Stimulated activated naive CD8-positive, alpha-beta T cell treated with anti-CD3 and anti-CD28 coated beads, Interleukin-15, amount 100 ng/mL, for 72 hours (primary cell): ENCODE measurements around the gene CHPT1.

ENCODE experiments used
- ATAC-seq: fragments of 150-1000 bp; cut with Tn5 transposase; 2 replicates; pipeline ENCODE4 v1.10.0; 2021; ENCODE audit warnings: mild to moderate bottlenecking, moderate library complexity
- DNase-seq, 2 donors: peaks; one replicate each; pipeline ENCODE4 v3.0.0; 2021 to 2022
- H3K27ac Mint-ChIP-seq, 2 donors: one replicate each; pipeline ENCODE4 v1.8.0; 2022; ENCODE audit warnings: mild to moderate bottlenecking in 2 of 2, mixed read lengths in 2 of 2, moderate library complexity in 2 of 2
- H3K27me3 Mint-ChIP-seq: one replicate; pipeline ENCODE4 v1.8.0; 2022; ENCODE audit warnings: mixed read lengths
- H3K4me1 Mint-ChIP-seq: one replicate; pipeline ENCODE4 v1.8.0; 2022; ENCODE audit warnings: mild to moderate bottlenecking, mixed read lengths
- H3K4me3 Mint-ChIP-seq, 2 donors: one replicate each; pipeline ENCODE4 v1.8.0; 2022; ENCODE audit warnings: mild to moderate bottlenecking in 2 of 2, mixed read lengths in 2 of 2, moderate library complexity in 1 of 2
- H3K9me3 Mint-ChIP-seq, 2 donors: one replicate each; pipeline ENCODE4 v1.8.0; 2022; ENCODE audit warnings: mixed read lengths in 2 of 2

The CHPT1 gene

DNA sequence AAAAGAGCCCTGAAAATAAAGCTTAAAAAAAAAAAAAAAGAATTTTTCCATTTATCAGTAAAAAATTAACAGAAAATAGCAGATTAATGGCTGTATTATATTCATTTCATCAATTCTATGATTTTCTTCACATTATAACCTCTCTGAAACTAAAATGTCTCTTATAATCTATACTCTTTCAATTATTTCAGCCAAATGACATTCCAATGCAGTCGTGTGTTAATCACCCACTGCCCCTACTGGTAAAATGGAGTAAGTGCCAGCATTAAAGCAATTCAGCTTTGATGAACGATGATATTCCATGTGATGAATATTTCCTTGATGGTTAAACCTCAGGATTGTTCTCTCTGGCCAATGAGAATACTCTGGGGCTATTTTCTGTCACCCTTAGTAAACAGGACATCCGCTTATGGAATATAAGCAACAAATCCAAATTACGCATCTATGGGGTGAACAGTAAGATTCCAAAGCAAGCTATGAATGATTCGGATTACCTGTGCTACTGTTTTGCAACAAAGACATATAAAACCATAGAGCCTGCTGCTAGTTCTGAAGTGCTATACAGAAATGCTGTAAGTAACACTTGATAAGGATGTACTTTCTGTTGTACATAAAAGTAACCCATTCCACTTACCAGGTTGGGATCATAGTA lies 62.1 kb downstream of the CHPT1 start:
- H3K4me1 Mint-ChIP-seq: no peaks in the 10 kb centered on the region
- no peak for DNase-seq
- H3K4me3 Mint-ChIP-seq: no peak overlapping the region
- ATAC-seq: no peak
- H3K27me3 Mint-ChIP-seq: no peaks in the 10 kb centered on the region
- no peak overlapping the region for H3K27ac Mint-ChIP-seq
- H3K9me3 Mint-ChIP-seq: no peaks in the 10 kb centered on the region

DNA sequence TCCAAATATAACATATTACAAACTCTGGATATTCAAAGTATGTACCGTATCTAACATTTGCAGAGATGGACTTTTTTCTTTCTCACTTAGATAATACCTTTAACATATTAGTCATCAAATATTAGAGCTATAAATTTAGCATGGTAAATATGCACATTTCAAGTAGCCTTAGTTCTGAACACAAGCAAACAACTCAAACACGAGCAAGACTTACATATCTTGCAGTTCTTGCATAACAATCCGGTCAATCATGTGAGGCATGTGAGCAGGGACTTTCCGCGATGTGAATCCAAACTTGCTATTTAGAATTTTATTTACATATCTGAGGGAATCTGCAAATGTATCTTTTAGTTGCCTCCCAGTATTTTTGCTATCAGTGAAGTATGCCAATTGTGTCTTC lies 63.9 kb downstream of the CHPT1 start:
- Mint-ChIP-seq H3K9me3 (no peaks in the 10 kb centered on the region), H3K4me3 (no peak overlapping the region), H3K27ac (no peak overlapping the region), H3K27me3 (no peaks in the 10 kb centered on the region), H3K4me1 (no peaks in the 10 kb centered on the region)
- no peak for DNase-seq
- no peak for ATAC-seq

DNA sequence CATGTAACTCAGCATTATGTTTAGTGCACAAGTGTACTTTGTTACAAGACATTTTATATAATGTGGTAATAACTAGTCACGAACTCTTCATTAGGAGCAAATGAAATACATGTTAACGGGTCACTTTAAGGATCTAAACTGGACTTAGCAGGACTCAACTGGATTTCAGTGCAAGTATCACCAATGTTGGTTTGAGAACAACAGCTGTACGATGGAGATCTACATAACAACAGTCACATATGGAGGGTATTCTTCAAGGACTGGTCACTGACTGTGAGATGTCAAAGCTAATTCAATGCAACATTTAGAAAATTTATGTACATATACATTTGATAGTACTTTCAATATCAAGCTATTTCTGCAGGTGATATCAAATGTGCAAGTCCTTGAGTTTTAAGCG lies 64.3 kb downstream of the CHPT1 start:
- H3K4me1 Mint-ChIP-seq: no peaks in the 10 kb centered on the region
- no peak for ATAC-seq

DNA sequence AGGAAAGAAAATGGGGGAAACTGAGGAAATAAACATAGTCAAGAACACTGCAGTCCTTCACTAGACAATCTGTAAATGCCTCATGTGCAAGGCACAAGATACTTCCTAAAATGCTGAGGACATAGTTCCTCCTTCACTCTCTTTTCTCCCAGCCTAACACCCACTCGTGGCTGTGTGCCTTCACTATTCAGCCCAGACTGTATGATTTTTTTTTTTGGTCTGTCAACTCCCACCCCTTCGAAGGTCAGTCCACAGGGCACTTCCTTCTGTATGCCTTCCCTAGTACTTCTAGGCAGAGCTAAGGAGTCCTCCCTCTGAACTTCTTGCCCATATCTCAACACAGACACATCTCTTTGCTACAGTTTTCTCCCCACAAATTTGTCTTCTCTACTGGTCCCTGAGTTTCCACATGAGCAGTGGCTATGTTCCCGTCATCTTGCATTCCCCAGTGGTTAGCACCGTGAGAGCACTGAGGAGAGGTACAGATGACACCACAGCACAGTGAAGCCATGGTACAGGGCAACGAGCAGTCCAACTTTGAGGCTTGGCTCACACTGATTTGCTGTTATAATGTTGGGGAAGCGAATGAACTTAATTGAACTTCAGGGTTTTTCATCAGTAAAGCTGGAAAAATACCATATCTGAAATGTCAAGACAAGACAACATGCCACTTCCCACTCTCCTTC lies 65.9 kb downstream of the CHPT1 start:
- Mint-ChIP-seq H3K4me3 (no peak overlapping the region), H3K4me1 (no peaks in the 10 kb centered on the region), H3K9me3 (no peaks in the 10 kb centered on the region), H3K27me3 (no peaks in the 10 kb centered on the region), H3K27ac (peak overlapping the region in 1 of 2 donors; percentile 74)
- ATAC-seq (no peak), DNase-seq (no peak)

More for the DNA sequence above, 64.3 kb downstream of the CHPT1 start:
- Mint-ChIP-seq H3K4me3 (no peak overlapping the region), H3K9me3 (no peaks in the 10 kb centered on the region), H3K27me3 (no peaks in the 10 kb centered on the region), H3K27ac (no peak overlapping the region)
- DNase-seq: no peak

DNA sequence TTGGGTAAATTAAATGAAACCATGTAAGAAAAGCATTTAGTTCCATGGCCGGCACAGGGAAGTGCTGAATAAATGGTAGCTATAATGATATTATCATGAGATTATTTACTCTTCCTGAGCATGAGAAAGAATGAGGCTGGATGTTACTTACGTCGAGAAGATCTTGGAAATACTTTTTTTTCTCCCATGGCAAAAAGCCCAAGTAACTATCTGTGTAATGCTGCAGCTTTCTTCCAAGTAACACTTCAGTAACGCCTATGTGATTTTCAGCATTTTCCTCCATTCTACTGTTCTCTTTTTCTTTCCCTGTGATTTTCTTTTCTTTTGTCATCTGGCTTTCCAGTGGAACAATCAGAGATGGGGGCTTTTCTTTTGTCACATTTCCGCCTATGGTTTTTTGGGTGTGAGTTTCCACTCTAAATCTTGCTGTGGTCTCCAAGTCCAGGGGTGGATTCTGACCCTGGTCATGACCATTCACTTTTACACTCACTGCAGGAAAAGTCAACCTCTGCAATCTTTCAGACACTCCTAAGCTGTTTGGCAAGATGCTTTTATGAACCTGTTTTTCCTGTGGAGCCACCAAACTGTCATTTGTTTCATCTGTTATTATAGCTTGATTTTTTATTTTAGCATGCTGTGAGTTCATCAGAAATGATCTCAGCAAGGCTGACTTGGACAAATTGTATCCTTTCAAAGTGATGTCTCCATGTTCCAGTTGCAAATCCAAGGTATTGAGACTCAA lies 66.8 kb downstream of the CHPT1 start:
- Mint-ChIP-seq H3K4me3 (no peak overlapping the region), H3K9me3 (no peaks in the 10 kb centered on the region), H3K27ac (no peak overlapping the region), H3K4me1 (no peaks in the 10 kb centered on the region), H3K27me3 (no peaks in the 10 kb centered on the region)
- DNase-seq (no peak), ATAC-seq (no peak)

DNA sequence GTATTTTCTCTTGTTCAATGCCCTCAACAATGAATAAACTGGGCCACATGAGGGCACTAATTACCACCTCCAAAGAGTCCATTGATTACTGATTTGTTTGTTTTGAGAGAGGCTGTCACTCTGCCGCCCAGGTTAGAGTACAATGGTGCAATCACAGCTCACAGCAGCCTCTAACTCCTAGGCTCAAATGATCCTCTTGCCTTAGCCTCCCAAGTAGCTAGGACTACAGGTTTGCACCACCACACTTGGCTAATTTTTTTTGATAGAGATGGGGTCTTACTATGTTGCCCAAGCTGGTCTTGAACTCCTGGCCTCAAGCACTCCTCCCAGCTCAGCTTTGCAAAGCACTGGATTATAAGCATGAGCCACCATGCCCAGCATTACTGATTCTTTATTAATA lies 70.1 kb downstream of the CHPT1 start:
- Mint-ChIP-seq H3K4me3 (no peak overlapping the region), H3K4me1 (no peaks in the 10 kb centered on the region), H3K9me3 (no peaks in the 10 kb centered on the region), H3K27ac (no peak overlapping the region), H3K27me3 (no peaks in the 10 kb centered on the region)
- DNase-seq (no peak), ATAC-seq (no peak)

DNA sequence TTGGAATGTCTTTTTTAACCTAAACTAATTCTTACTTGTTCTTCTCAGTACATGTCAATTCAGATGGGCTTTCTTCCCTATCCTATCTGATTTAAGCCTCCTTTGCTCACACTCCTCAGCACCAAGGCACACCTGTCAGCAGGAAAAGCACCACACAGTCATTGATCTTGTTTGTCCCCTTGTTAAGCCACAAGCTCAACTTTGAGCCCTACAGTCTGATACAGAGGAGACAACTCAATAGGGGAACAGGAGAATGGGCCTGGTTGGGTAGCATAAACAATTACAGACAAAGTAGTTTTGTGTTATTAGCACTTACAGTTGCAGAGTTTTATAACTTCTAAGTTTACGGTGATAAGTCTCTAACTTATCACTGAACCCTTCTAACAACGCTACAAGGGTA lies 71.3 kb downstream of the CHPT1 start:
- Mint-ChIP-seq H3K4me3 (no peak overlapping the region), H3K27me3 (no peaks in the 10 kb centered on the region), H3K9me3 (no peaks in the 10 kb centered on the region), H3K27ac (no peak overlapping the region), H3K4me1 (peaks cover 2% of the 10 kb centered on the region)
- no peak for ATAC-seq
- no peak for DNase-seq

DNA sequence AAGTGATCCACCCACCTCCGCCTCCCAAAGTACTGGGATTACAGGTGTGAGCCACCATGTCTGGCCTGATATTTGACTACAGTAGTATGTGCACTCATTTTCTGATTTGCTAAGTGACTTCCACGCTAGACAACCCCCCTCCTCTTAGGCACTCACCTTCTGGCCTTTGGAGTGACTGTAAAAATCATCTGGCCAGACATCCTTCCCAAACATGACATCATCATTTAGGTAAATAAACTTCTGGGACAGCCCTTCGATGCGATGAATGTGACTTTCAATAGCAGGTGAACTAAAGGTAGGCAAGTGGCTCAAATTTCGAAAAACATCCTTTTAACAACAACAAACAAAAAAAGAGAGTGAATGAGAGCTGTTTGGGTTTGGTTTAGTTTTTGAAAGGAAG lies 72.4 kb downstream of the CHPT1 start:
- Mint-ChIP-seq H3K27me3 (no peaks in the 10 kb centered on the region), H3K4me3 (no peak overlapping the region), H3K9me3 (no peaks in the 10 kb centered on the region), H3K4me1 (peaks cover 6% of the 10 kb centered on the region), H3K27ac (no peak overlapping the region)
- ATAC-seq (no peak), DNase-seq (no peak)

DNA sequence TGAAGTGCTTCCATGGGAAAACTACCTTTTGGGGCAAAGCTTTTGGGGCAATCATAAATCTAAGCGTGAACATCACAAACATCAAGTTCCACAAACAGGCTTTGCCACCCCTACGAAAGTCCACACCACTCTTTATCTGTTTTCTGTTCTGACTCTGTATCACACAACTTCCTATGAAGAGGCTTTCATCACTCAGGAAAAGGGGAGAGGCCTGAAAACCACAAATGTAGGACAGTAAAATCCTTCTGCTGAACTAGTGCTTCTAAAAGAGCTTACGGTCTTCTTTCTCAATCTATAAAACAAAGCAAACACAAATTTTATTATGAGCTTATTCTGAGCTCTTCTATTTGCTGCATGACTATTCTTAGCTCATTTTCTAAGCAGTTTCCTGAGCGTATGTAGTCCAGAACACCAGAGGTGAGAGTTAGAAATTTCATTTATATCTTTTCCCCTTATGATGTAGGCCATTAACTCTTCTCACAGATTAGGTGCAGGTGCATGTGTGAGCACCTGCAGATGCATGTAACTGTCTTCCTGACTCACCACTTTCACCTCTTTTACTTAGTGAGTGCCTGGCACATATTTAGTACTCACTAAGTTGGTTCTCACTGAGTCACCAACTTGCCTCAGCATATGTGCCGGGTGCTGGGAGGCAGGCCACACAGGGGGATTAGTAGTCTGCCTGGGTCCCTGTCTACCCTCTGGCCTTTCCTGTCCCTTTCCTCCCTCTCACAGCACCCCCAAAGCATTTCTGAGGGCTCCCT lies 74.8 kb downstream of the CHPT1 start:
- Mint-ChIP-seq H3K9me3 (no peaks in the 10 kb centered on the region), H3K4me3 (no peak overlapping the region), H3K27ac (no peak overlapping the region), H3K4me1 (peaks cover 6% of the 10 kb centered on the region), H3K27me3 (no peaks in the 10 kb centered on the region)
- ATAC-seq (no peak), DNase-seq (no peak)

DNA sequence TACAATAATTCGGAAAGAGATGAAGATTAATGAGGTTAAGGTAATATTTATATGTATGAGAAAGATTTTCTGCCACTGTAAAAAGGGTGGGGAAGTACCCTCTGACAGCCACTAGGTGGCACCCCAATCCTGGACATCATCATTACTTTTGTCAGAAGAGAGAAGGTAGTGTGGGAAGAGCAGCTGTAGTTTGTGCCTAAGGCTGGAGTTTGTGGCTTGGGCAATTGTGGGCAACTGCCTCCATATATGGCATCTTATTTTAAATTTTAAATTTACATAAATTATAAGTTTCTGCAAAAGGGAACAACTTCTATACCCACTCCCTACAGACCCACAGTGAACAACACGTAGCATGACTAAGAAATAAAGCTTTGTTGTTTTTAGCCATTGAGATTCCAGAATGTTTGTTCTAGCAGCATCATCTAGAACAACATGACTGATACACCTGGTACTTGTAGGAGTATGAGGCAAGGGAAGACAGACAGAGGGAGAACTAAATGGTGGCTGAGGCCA lies 76.3 kb downstream of the CHPT1 start:
- peak; percentile 72 for ATAC-seq

DNA sequence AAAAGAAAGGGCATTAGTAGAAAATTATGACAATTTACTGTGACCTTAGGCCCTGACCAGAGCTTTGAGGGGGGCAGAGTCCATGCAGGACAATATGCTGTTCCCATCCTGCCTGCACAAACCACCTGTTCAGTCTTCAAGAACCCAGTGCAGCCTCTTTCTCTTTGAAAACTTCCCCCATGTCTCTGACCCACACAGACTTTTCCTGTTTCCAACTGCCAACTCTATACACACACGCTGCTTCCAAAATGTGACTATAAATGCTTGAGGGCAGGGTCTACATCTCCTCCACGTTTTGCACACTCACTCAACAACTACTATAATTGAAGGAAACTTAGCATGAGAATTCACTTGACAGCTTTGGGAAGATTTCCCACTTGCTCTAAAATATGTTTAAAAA lies 78.4 kb downstream of the CHPT1 start:
- H3K4me1 Mint-ChIP-seq: peaks cover 10% of the 10 kb centered on the region
- no peak overlapping the region for H3K4me3 Mint-ChIP-seq
- ATAC-seq (no peak), DNase-seq (no peak)
- peak overlapping the region in 1 of 2 donors; percentile 42 for H3K27ac Mint-ChIP-seq
- H3K27me3 Mint-ChIP-seq: no peaks in the 10 kb centered on the region
- H3K9me3 Mint-ChIP-seq: no peaks in the 10 kb centered on the region

More for the DNA sequence above, 76.3 kb downstream of the CHPT1 start:
- DNase-seq: peak; percentile 48 to 65
- Mint-ChIP-seq H3K27me3 (no peaks in the 10 kb centered on the region), H3K27ac (no peak overlapping the region), H3K4me1 (peaks cover 6% of the 10 kb centered on the region), H3K9me3 (no peaks in the 10 kb centered on the region), H3K4me3 (no peak overlapping the region)

DNA sequence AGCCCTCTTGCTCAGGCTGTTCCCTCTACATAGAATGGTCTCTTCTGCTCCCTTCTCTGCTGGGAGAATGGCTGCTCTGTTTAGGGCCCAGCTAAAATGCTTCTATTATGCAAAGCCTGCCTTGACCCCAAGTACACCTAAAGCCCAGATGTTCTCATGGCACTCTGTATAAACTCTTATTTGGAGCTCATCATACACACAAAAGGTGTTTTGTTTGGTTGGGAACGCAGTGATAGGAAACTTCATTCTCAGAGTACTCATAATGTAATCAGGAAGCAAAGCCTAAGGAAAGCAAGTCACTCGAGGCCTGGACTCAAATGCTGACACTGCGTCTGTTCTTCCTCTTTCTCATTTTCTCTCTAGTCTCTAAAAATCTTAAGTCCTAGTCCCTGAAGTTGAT lies 80.0 kb downstream of the CHPT1 start:
- no peaks in the 10 kb centered on the region for H3K9me3 Mint-ChIP-seq
- no peak for ATAC-seq
- peak overlapping the region in 1 of 2 donors; percentile 77 for H3K27ac Mint-ChIP-seq
- DNase-seq: no peak
- peaks cover 25% of the 10 kb centered on the region for H3K4me1 Mint-ChIP-seq
- H3K27me3 Mint-ChIP-seq: no peaks in the 10 kb centered on the region
- H3K4me3 Mint-ChIP-seq: no peak overlapping the region

DNA sequence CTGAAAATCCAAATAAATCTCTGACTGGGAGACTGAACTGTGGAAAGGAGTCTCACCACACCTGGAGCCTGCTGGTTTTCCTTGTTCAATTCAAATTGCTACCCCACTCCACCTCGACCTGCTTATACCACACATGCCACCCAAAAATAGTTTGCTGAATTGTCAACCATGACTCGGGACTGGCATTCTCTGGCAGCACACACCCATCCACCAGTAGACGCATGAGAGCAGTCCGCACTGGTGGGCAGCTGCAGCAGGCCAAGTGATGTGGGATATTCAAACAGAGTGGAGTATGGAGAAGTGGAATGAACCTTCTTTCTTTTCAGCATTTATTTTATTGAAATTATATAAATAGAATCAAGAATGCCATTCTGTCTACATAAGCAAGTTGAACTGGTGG lies 80.5 kb downstream of the CHPT1 start:
- ATAC-seq (no peak), DNase-seq (no peak)
- peaks cover 30% of the 10 kb centered on the region for H3K4me1 Mint-ChIP-seq
- no peaks in the 10 kb centered on the region for H3K9me3 Mint-ChIP-seq
- H3K27me3 Mint-ChIP-seq: no peaks in the 10 kb centered on the region
- no peak overlapping the region for H3K27ac Mint-ChIP-seq
- no peak overlapping the region for H3K4me3 Mint-ChIP-seq
